Upper lobe of left lung (tissue), 6 donors: ENCODE data around the gene FAM98A. TPM values are rescaled to one million over a fixed set of nuclear protein-coding genes. Genes with fewer than 3 reads are reported as not detected.

ENCODE experiments used
- ATAC-seq, 2 donors: fragments of 200-7000 bp; cut with Tn5 transposase; one replicate each; pipeline ENCODE4 v1.9.1; 2022; ENCODE audit warnings: mild to moderate bottlenecking in 2 of 2, moderate library complexity in 2 of 2; ENCODE audit not compliant: low FRiP score in 2 of 2
- DNase-seq, 2 donors: peaks; one replicate each; pipeline ENCODE4 v3.0.0-alpha.2; 2019 to 2020
- H3K27ac ChIP-seq, 4 donors: fragments of 200-600 bp; sonication (generic); one replicate each; pipeline ENCODE4 v1.5.1; 2016 to 2019
- H3K27me3 ChIP-seq, 4 donors: fragments of 200-600 bp; sonication (generic); one replicate each; pipeline ENCODE4 v1.5.1; 2017 to 2019
- H3K36me3 ChIP-seq, 4 donors: fragments of 200-600 bp; sonication (generic); one replicate each; pipeline ENCODE4 v1.5.1; 2016 to 2019
- H3K4me1 ChIP-seq, 4 donors: fragments of 200-600 bp; sonication (generic); one replicate each; pipeline ENCODE4 v1.5.1; 2018 to 2019
- H3K4me3 ChIP-seq, 4 donors: fragments of 200-600 bp; sonication (generic); one replicate each; pipeline ENCODE4 v1.5.1; 2017 to 2019; ENCODE audit warnings: mild to moderate bottlenecking in 2 of 4, moderate library complexity in 1 of 4
- H3K9me3 ChIP-seq, 4 donors: fragments of 200-600 bp; sonication (generic); one replicate each; pipeline ENCODE4 v1.5.1; 2018 to 2019
- EP300 ChIP-seq, 4 donors: sonication (generic); formaldehyde crosslinking; IDR thresholded peaks; one replicate each; pipeline ENCODE4 v1.5.1; 2017; ENCODE audit warnings: antibody characterized with exemption in 4 of 4, control low read depth in 2 of 4
- POLR2A ChIP-seq, 4 donors: fragments of 450-650 bp; IDR thresholded peaks; one replicate each; pipeline ENCODE4 v1.5.1; 2016 to 2017; ENCODE audit warnings: antibody characterized with exemption in 4 of 4, mild to moderate bottlenecking in 2 of 4
- POLR2AphosphoS5 ChIP-seq, 2 donors: sonication (generic); formaldehyde crosslinking; IDR thresholded peaks; one replicate each; pipeline ENCODE4 v1.5.1; 2017; ENCODE audit warnings: antibody characterized with exemption in 2 of 2
- WGBS, 2 donors: methylation state at CpG; one replicate each; pipeline ENCODE4 v1.1.5; 2017 to 2018; 5-methylcytosine and 5-hydroxymethylcytosine counted together
- small RNA-seq, 4 donors: library from RNA; depleted of rRNA; stranded (forward); fragments of <200 nt; gene quantifications; one replicate each; pipeline ENCODE3, GENCODE V24; 2016
- total RNA-seq, 6 donors: library from RNA; depleted of rRNA in 4 of 6; stranded (reverse); fragments of >200 nt in 4 of 6; gene quantifications; one replicate each; pipeline versions ENCODE4 v1.1.0 to v1.2.1, GENCODE V29; 2016 to 2021
- TF ChIP-seq, protein P1 (sequence below), 6 experiments: fragments of 450-650 bp in 4 of 6; fragments of 200-600 bp in 2 of 6; sonication (generic) in 2 of 6; IDR thresholded peaks; one replicate each; pipeline ENCODE4 v1.5.1; 2016 to 2019; ENCODE audit warnings: antibody characterized with exemption in 6 of 6
- donor health status: DM: no; HTN: no; CAD: no; lungs with moderate emphysema.
- donor health status: DM: no; HTN: yes; CAD: no; lungs with severe emphysema.

FAM98A gene
- total RNA-seq, 6 donors from 2014 or later = 9.0 to 66.3 (median 26.4) TPM

DNA sequence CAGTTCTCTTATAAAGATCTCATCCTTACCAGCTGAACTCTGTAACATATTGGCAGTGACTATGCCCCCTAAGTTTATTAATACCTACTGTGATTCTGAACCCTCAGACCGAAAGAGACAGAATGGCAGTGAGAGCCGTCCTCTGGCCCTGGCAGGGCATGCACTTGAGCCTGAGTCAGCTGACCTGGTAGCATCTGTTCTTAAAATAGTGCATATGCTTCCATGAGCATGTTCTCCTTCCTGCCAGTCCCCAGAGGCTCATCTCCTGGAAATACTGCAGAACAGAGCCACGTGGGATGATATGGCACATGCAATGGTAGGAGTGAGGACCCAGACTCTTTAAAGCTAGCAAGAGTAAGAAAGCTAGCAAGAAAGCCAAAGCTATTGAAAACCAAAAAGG, 63.7 kb downstream of the FAM98A start:
- Histone ChIP-seq H3K9me3 (peaks cover 0 to 5% (median 0%) of the 10 kb centered on the region in 4 donors), H3K36me3 (peaks cover 0 to 7% (median 0%) of the 10 kb centered on the region in 4 donors), H3K4me1 (peaks cover 0 to 5% (median 0%) of the 10 kb centered on the region in 4 donors), H3K4me3 (no peak overlapping the region), H3K27me3 (no peaks in the 10 kb centered on the region), H3K27ac (no peak overlapping the region)
- DNase-seq = no peak
- WGBS, 2 donors = 74 to 85% methylated on average over 3 of the region's 3 CpGs
- TF ChIP-seq POLR2AphosphoS5 (IDR thresholded peaks at IDR 0.05) (no peak), EP300 (IDR thresholded peaks at IDR 0.05) (no peak), POLR2A (IDR thresholded peaks at IDR 0.05) (no peak)
- TF ChIP-seq, protein P1, sequence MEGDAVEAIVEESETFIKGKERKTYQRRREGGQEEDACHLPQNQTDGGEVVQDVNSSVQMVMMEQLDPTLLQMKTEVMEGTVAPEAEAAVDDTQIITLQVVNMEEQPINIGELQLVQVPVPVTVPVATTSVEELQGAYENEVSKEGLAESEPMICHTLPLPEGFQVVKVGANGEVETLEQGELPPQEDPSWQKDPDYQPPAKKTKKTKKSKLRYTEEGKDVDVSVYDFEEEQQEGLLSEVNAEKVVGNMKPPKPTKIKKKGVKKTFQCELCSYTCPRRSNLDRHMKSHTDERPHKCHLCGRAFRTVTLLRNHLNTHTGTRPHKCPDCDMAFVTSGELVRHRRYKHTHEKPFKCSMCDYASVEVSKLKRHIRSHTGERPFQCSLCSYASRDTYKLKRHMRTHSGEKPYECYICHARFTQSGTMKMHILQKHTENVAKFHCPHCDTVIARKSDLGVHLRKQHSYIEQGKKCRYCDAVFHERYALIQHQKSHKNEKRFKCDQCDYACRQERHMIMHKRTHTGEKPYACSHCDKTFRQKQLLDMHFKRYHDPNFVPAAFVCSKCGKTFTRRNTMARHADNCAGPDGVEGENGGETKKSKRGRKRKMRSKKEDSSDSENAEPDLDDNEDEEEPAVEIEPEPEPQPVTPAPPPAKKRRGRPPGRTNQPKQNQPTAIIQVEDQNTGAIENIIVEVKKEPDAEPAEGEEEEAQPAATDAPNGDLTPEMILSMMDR (IDR thresholded peaks at IDR 0.05) = no peak
- ATAC-seq = no peak

Small RNA genes within 50 kb of the gene (small RNA-seq; reads per million reads assigned to genes)
- 0 reads per million in 4 donors for gene ATP6V0E1P3

Other genes starting within 250 kb of the FAM98A start
- 10 to 100 TPM in 5 of 6 donors, 1 to 10 TPM in 1; 7.0 to 34.6 (median 14.1) TPM for gene RASGRP3, start 122.7 kb downstream of the FAM98A start, total RNA-seq